ENCODE results near the gene PAQR4. TPM values are rescaled to one million over a fixed set of nuclear protein-coding genes. Genes with fewer than 3 reads are reported as not detected.

PAQR4 gene
- total and polyA plus RNA-seq, 4 donors: 4.0 to 21.3 (median 13.1) TPM

GRCh38 chr16:3017794-3018506 lies 48.8 kb downstream of the PAQR4 start, which contains the start of gene CLDN6:
TSS of gene CLDN6 (minus strand) at chr16:3018183. CDS start at chr16:3016021, 2,162 bp downstream.
- H3K9me3 ChIP-seq (ENCODE audit: control insufficient read depth in 4 of 4, insufficient read depth in 3 of 4, low read length in 3 of 4): no peaks in the 10 kb centered on the region
- TF ChIP-seq, protein P1, sequence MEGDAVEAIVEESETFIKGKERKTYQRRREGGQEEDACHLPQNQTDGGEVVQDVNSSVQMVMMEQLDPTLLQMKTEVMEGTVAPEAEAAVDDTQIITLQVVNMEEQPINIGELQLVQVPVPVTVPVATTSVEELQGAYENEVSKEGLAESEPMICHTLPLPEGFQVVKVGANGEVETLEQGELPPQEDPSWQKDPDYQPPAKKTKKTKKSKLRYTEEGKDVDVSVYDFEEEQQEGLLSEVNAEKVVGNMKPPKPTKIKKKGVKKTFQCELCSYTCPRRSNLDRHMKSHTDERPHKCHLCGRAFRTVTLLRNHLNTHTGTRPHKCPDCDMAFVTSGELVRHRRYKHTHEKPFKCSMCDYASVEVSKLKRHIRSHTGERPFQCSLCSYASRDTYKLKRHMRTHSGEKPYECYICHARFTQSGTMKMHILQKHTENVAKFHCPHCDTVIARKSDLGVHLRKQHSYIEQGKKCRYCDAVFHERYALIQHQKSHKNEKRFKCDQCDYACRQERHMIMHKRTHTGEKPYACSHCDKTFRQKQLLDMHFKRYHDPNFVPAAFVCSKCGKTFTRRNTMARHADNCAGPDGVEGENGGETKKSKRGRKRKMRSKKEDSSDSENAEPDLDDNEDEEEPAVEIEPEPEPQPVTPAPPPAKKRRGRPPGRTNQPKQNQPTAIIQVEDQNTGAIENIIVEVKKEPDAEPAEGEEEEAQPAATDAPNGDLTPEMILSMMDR (IDR thresholded peaks at IDR 0.05; ENCODE audit: control extremely low read depth, extremely low read depth): no peak
- peaks cover 0 to 3% (median 0%) of the 10 kb centered on the region in 4 donors for H3K36me3 ChIP-seq (ENCODE audit: control insufficient read depth in 4 of 4, insufficient read depth in 4 of 4, low read length in 4 of 4)
- peak; percentile 65 to 89 (median 81) for DNase-seq
- no peak for ATAC-seq (ENCODE audit: insufficient read depth, low FRiP score)
- WGBS, 2 donors: 12 to 15% methylated on average over 49 to 52 of the region's 52 CpGs
- H3K27me3 ChIP-seq (ENCODE audit: control insufficient read depth in 3 of 3, insufficient read depth in 3 of 3, low read length in 2 of 3): peaks cover 0 to 19% (median 17%) of the 10 kb centered on the region in 3 donors
- H3K4me3 ChIP-seq: no peak within 1 kb of the TSS
- H3K4me1 ChIP-seq (ENCODE audit: control insufficient read depth in 5 of 5, insufficient read depth in 5 of 5, low read length in 5 of 5): peaks cover 0 to 47% (median 18%) of the 10 kb centered on the region in 5 donors
- H3K27ac ChIP-seq (ENCODE audit: low read depth in 1 of 2, low read length in 1 of 2): no peak within 1 kb of the TSS
- peak within 1 kb of the TSS in 1 of 2 donors; percentile 1 for H3K9ac ChIP-seq (ENCODE audit: insufficient read depth in 1 of 2, low read length in 2 of 2)

GRCh38 chr16:3019594-3020246 lies 50.6 kb downstream of the PAQR4 start:
- peaks cover 0 to 13% (median 9%) of the 10 kb centered on the region in 3 donors for H3K27me3 ChIP-seq (ENCODE audit: control insufficient read depth in 3 of 3, insufficient read depth in 3 of 3, low read length in 2 of 3)
- peak overlapping the region in 1 of 2 donors; percentile 99 for H3K27ac ChIP-seq (ENCODE audit: low read depth in 1 of 2, low read length in 1 of 2)
- 30% methylated on average over 40 of the region's 40 CpGs for WGBS, 2 donors
- TF ChIP-seq, protein P1 (IDR thresholded peaks at IDR 0.05; ENCODE audit: control extremely low read depth, extremely low read depth): no peak
- peaks cover 0 to 45% (median 26%) of the 10 kb centered on the region in 5 donors for H3K4me1 ChIP-seq (ENCODE audit: control insufficient read depth in 5 of 5, insufficient read depth in 5 of 5, low read length in 5 of 5)
- peaks cover 0 to 3% (median 0%) of the 10 kb centered on the region in 4 donors for H3K36me3 ChIP-seq (ENCODE audit: control insufficient read depth in 4 of 4, insufficient read depth in 4 of 4, low read length in 4 of 4)
- ATAC-seq (ENCODE audit: insufficient read depth, low FRiP score): no peak
- H3K9me3 ChIP-seq (ENCODE audit: control insufficient read depth in 4 of 4, insufficient read depth in 3 of 4, low read length in 3 of 4): no peaks in the 10 kb centered on the region
- H3K4me3 ChIP-seq: peak overlapping the region; percentile 25
- H3K9ac ChIP-seq (ENCODE audit: insufficient read depth in 1 of 2, low read length in 2 of 2): peak overlapping the region in 1 of 2 donors; percentile 32
- DNase-seq: no peak

DNA sequence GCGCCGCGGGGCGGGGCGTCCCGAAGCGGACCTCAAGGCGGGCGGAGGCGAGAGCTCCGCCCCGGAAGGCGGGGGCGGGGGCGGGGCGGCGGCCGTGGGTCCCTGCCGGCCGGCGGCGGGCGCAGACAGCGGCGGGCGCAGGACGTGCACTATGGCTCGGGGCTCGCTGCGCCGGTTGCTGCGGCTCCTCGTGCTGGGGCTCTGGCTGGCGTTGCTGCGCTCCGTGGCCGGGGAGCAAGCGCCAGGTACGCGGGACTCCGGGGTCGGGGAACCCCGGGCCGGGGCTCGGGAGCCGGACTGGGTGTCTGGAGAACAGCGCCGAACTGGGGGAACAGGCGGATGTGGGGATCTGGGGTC lies 51.1 kb downstream of the PAQR4 start, which contains the start of gene TNFRSF12A:
Gene TNFRSF12A, plus strand, starts transcription at position 122 of the 357 bp plus-strand sequence. Its CDS starts 30 bp downstream, at position 152.
- peak; percentile 48 for ATAC-seq (ENCODE audit: insufficient read depth, low FRiP score)
- peak; percentile 74 to 84 (median 81) for DNase-seq
- peak within 1 kb of the TSS; percentile 75 for H3K4me3 ChIP-seq
- no peaks in the 10 kb centered on the region for H3K9me3 ChIP-seq (ENCODE audit: control insufficient read depth in 4 of 4, insufficient read depth in 3 of 4, low read length in 3 of 4)
- H3K27ac ChIP-seq (ENCODE audit: low read depth in 1 of 2, low read length in 1 of 2): peak within 1 kb of the TSS; percentile 96 to 99
- 0% methylated on average over 45 to 49 of the region's 49 CpGs for WGBS, 2 donors
- peaks cover 0 to 13% (median 9%) of the 10 kb centered on the region in 3 donors for H3K27me3 ChIP-seq (ENCODE audit: control insufficient read depth in 3 of 3, insufficient read depth in 3 of 3, low read length in 2 of 3)
- TF ChIP-seq, protein P1 (IDR thresholded peaks at IDR 0.05; ENCODE audit: control extremely low read depth, extremely low read depth): no peak
- peak within 1 kb of the TSS; percentile 42 to 55 for H3K9ac ChIP-seq (ENCODE audit: insufficient read depth in 1 of 2, low read length in 2 of 2)
- H3K36me3 ChIP-seq (ENCODE audit: control insufficient read depth in 4 of 4, insufficient read depth in 4 of 4, low read length in 4 of 4): peaks cover 0 to 3% (median 0%) of the 10 kb centered on the region in 4 donors
- H3K4me1 ChIP-seq (ENCODE audit: control insufficient read depth in 5 of 5, insufficient read depth in 5 of 5, low read length in 5 of 5): peaks cover 0 to 40% (median 26%) of the 10 kb centered on the region in 5 donors
